HUES64 (cell line): ENCODE measurements around the gene CERS1.
A peak's percentile ranks its signal among the peaks of the same experiment; 100 is the strongest.

ENCODE experiments used
- H3K27ac ChIP-seq: 2 replicates; pipeline ENCODE4 v1.7.0; 2013; ENCODE audit warnings: low read depth, low read length, inconsistent platforms
- H3K27me3 ChIP-seq: 2 replicates; pipeline ENCODE4 v1.6.1; 2013; ENCODE audit warnings: mild to moderate bottlenecking, low read length; ENCODE audit not compliant: insufficient read depth
- H3K36me3 ChIP-seq: 2 replicates; pipeline ENCODE4 v1.6.1; 2013; ENCODE audit warnings: mild to moderate bottlenecking, low read length; ENCODE audit not compliant: insufficient read depth
- H3K4me1 ChIP-seq: 2 replicates; pipeline ENCODE4 v1.6.1; 2013; ENCODE audit warnings: mild to moderate bottlenecking, low read length, moderate library complexity; ENCODE audit not compliant: insufficient read depth
- H3K4me3 ChIP-seq: 2 replicates; pipeline ENCODE4 v1.5.1; 2013; ENCODE audit warnings: mild to moderate bottlenecking, low read length, moderate library complexity
- H3K9ac ChIP-seq: 2 replicates; pipeline ENCODE4 v1.6.1; 2013; ENCODE audit warnings: mild to moderate bottlenecking, low read depth, low read length
- H3K9me3 ChIP-seq: 2 replicates; pipeline ENCODE4 v1.6.1; 2013; ENCODE audit warnings: low read depth, low read length; ENCODE audit not compliant: insufficient read depth
- WGBS: fragments of 150-250, 120-280 bp; methylation state at CpG from one replicate; pipeline ENCODE4 v1.1.7; 2013; ENCODE audit warnings: missing lambda C conversion rate; 5-methylcytosine and 5-hydroxymethylcytosine counted together

CERS1 gene

GRCh38 chr19:18897094-18898029 is 1.4 kb upstream of the CERS1 start:
- no peak overlapping the region for H3K27ac ChIP-seq
- peaks cover 18% of the 10 kb centered on the region; the same call in 1 of the 2 replicates for H3K36me3 ChIP-seq
- H3K27me3 ChIP-seq, result peaks cover 17% of the 10 kb centered on the region
- peaks cover 6% of the 10 kb centered on the region for H3K4me1 ChIP-seq
- 90% methylated on average over 25 of the region's 25 CpGs for WGBS
- no peak overlapping the region for H3K9ac ChIP-seq
- no peak overlapping the region for H3K4me3 ChIP-seq
- no peaks in the 10 kb centered on the region for H3K9me3 ChIP-seq

GRCh38 chr19:18896421-18896841 is 473 bp upstream of the CERS1 start:
- H3K36me3 ChIP-seq, result peaks cover 17% of the 10 kb centered on the region; the same call in 1 of the 2 replicates
- no peak overlapping the region for H3K27ac ChIP-seq
- no peaks in the 10 kb centered on the region for H3K9me3 ChIP-seq
- H3K9ac ChIP-seq, result no peak overlapping the region
- peak overlapping the region; percentile 69 for H3K4me3 ChIP-seq
- peaks cover 17% of the 10 kb centered on the region for H3K27me3 ChIP-seq
- peaks cover 6% of the 10 kb centered on the region for H3K4me1 ChIP-seq
- WGBS, result 26% methylated on average over 33 of the region's 33 CpGs

- Histone ChIP-seq H3K27ac (no peak overlapping the region), H3K9ac (peak overlapping the region; percentile 69), H3K27me3 (peaks cover 17% of the 10 kb centered on the region), H3K9me3 (no peaks in the 10 kb centered on the region), H3K36me3 (peaks cover 8% of the 10 kb centered on the region; the same call in 1 of the 2 replicates), H3K4me1 (peaks cover 6% of the 10 kb centered on the region), H3K4me3 (peak overlapping the region; percentile 69)
- 1% methylated on average over 72 of the region's 72 CpGs for WGBS
These were observed 727 bp downstream of the CERS1 start for GRCh38 chr19:18895038-18895823.

GRCh38 chr19:18894254-18895037 is 1.5 kb downstream of the CERS1 start:
- peaks cover 17% of the 10 kb centered on the region for H3K27me3 ChIP-seq
- peaks cover 5% of the 10 kb centered on the region; the same call in 1 of the 2 replicates for H3K36me3 ChIP-seq
- H3K9ac ChIP-seq, result 0 out of 2 replicates have a peak overlapping the region, but pooled peaks have one; percentile 69
- peak overlapping the region; percentile 69 for H3K4me3 ChIP-seq
- WGBS, result 42% methylated on average over 24 of the region's 28 CpGs
- H3K9me3 ChIP-seq, result no peaks in the 10 kb centered on the region
- H3K27ac ChIP-seq, result no peak overlapping the region
- peaks cover 6% of the 10 kb centered on the region for H3K4me1 ChIP-seq

GRCh38 chr19:18893587-18894253 is 2.2 kb downstream of the CERS1 start:
- no peak overlapping the region for H3K4me3 ChIP-seq
- no peak overlapping the region for H3K27ac ChIP-seq
- H3K36me3 ChIP-seq, result peaks cover 4% of the 10 kb centered on the region; the same call in 1 of the 2 replicates
- no peaks in the 10 kb centered on the region for H3K9me3 ChIP-seq
- H3K27me3 ChIP-seq, result peaks cover 17% of the 10 kb centered on the region
- WGBS, result 83% methylated on average over 17 of the region's 18 CpGs
- H3K4me1 ChIP-seq, result peaks cover 6% of the 10 kb centered on the region
- no peak overlapping the region for H3K9ac ChIP-seq

GRCh38 chr19:18889949-18890745 is 5.8 kb downstream of the CERS1 start:
- no peak overlapping the region for H3K4me3 ChIP-seq
- H3K4me1 ChIP-seq, result peaks cover 6% of the 10 kb centered on the region
- 92% methylated on average over 10 of the region's 10 CpGs for WGBS
- H3K9me3 ChIP-seq, result no peaks in the 10 kb centered on the region
- H3K9ac ChIP-seq, result no peak overlapping the region
- no peak overlapping the region for H3K27ac ChIP-seq
- H3K27me3 ChIP-seq, result peaks cover 5% of the 10 kb centered on the region; the same call in 1 of the 2 replicates
- peaks cover 11% of the 10 kb centered on the region for H3K36me3 ChIP-seq

- Histone ChIP-seq H3K4me1 (no peaks in the 10 kb centered on the region), H3K9me3 (no peaks in the 10 kb centered on the region), H3K27me3 (no peaks in the 10 kb centered on the region), H3K9ac (no peak overlapping the region), H3K27ac (no peak overlapping the region), H3K36me3 (peaks cover 21% of the 10 kb centered on the region), H3K4me3 (no peak overlapping the region)
- WGBS, result 95% methylated on average over 4 of the region's 4 CpGs
These were observed 9.0 kb downstream of the CERS1 start for GRCh38 chr19:18886972-18887371.

GRCh38 chr19:18883526-18884304 is 12.2 kb downstream of the CERS1 start:
- Histone ChIP-seq H3K9ac (no peak overlapping the region), H3K4me1 (no peaks in the 10 kb centered on the region), H3K36me3 (peaks cover 31% of the 10 kb centered on the region), H3K4me3 (no peak overlapping the region), H3K27me3 (no peaks in the 10 kb centered on the region), H3K27ac (no peak overlapping the region), H3K9me3 (no peaks in the 10 kb centered on the region)
- 93% methylated on average over 30 of the region's 30 CpGs for WGBS

GRCh38 chr19:18881491-18881890 is 14.5 kb downstream of the CERS1 start:
- Histone ChIP-seq H3K9me3 (0 out of 2 replicates have a peak, but pooled peaks cover 4% of the 10 kb centered on the region), H3K36me3 (peaks cover 45% of the 10 kb centered on the region), H3K9ac (no peak overlapping the region), H3K4me1 (no peaks in the 10 kb centered on the region), H3K4me3 (no peak overlapping the region), H3K27me3 (no peaks in the 10 kb centered on the region), H3K27ac (no peak overlapping the region)
- 93% methylated on average over 7 of the region's 7 CpGs for WGBS
